ENCODE measurements around the gene ZNF177. TPM values are rescaled to one million over a fixed set of nuclear protein-coding genes. Genes with fewer than 3 reads are reported as not detected.

The ZNF177 gene
- total RNA-seq, 1 donor from 2014 or later = 0.98 TPM

GRCh38 chr19:9345005-9345404 lies 17.8 kb upstream of the ZNF177 start:
- Histone ChIP-seq H3K36me3 (peaks cover 11 to 82% of the 10 kb centered on the region in 2 donors), H3K4me1 (no peaks in the 10 kb centered on the region), H3K9me3 (peaks cover 84% of the 10 kb centered on the region), H3K4me3 (no peak overlapping the region), H3K27ac (no peak overlapping the region), H3K27me3 (no peaks in the 10 kb centered on the region)
- no peak for DNase-seq (ENCODE audit: extremely low spot score in 2 of 2)
- intact Hi-C loops (cut with DNase I) = no loop called here
- TF ChIP-seq CTCF (IDR thresholded peaks at IDR 0.05) (no peak), POLR2A (IDR thresholded peaks at IDR 0.05) (no peak), POLR2AphosphoS5 (IDR thresholded peaks at IDR 0.05; ENCODE audit: insufficient read depth in 1 of 2, low read depth in 1 of 2) (no peak)

DNA sequence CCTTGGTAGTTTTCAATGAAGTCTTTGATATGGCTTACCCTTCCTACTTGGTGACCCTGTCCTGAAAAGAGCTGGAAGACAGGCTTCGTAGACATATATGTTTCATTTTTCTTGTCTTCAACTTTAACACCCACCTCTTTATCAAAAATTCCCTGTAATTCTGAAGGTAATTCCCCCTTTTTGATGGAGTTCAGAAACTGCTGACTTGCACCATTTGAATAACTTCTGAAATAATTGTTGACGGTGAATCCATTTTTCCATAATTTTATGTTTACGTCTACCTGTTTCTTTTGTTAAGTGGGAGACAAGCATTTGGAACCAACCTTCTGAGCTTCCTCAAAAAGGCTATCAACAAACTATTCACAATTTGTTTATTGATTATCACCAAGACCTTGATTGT lies 14.6 kb upstream of the ZNF177 start:
- Histone ChIP-seq H3K27me3 (no peaks in the 10 kb centered on the region), H3K27ac (no peak overlapping the region), H3K4me3 (no peak overlapping the region), H3K4me1 (no peaks in the 10 kb centered on the region), H3K36me3 (peaks cover 3 to 58% of the 10 kb centered on the region in 2 donors), H3K9me3 (peaks cover 72% of the 10 kb centered on the region)
- intact Hi-C loops (cut with DNase I) = no loop called here
- no peak for TF ChIP-seq POLR2AphosphoS5 (IDR thresholded peaks at IDR 0.05; ENCODE audit: insufficient read depth in 1 of 2, low read depth in 1 of 2)
- no peak for TF ChIP-seq POLR2A (IDR thresholded peaks at IDR 0.05)
- TF ChIP-seq CTCF (IDR thresholded peaks at IDR 0.05) = no peak
- DNase-seq (ENCODE audit: extremely low spot score in 2 of 2) = no peak

GRCh38 chr19:9348671-9349070 lies 14.1 kb upstream of the ZNF177 start:
- Histone ChIP-seq H3K4me1 (no peaks in the 10 kb centered on the region), H3K27me3 (no peaks in the 10 kb centered on the region), H3K36me3 (peaks cover 1 to 54% of the 10 kb centered on the region in 2 donors), H3K4me3 (no peak overlapping the region), H3K9me3 (peaks cover 72% of the 10 kb centered on the region), H3K27ac (no peak overlapping the region)
- TF ChIP-seq CTCF (IDR thresholded peaks at IDR 0.05) (no peak), POLR2AphosphoS5 (IDR thresholded peaks at IDR 0.05; ENCODE audit: insufficient read depth in 1 of 2, low read depth in 1 of 2) (no peak), POLR2A (IDR thresholded peaks at IDR 0.05) (no peak)
- intact Hi-C loops (cut with DNase I) = no loop called here
- DNase-seq (ENCODE audit: extremely low spot score in 2 of 2) = no peak

DNA sequence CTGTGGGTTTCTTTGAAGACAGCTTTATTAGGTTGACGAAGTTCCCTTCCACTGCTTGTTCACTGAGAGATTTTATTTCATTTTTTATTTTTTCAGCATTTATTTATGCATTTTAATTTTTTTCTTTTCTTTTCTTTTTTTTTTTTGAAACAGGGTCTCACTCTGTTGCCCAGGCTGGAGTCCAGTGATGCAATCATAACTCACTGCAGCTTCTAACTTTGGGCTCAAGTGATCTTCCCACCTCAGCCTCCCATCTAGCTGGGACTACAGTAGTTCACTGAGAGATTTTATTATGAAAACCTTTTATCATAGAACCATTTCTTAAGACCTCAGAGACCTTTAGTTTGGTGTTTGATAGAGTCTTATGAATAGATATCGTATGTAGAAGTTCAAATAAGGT lies 10.3 kb upstream of the ZNF177 start:
- H3K27me3 ChIP-seq = no peaks in the 10 kb centered on the region
- H3K4me1 ChIP-seq = no peaks in the 10 kb centered on the region
- no peak overlapping the region for H3K27ac ChIP-seq
- peaks cover 0 to 32% of the 10 kb centered on the region in 2 donors for H3K36me3 ChIP-seq
- H3K9me3 ChIP-seq = peaks cover 63% of the 10 kb centered on the region
- DNase-seq (ENCODE audit: extremely low spot score in 2 of 2) = no peak
- no peak for TF ChIP-seq CTCF (IDR thresholded peaks at IDR 0.05)
- TF ChIP-seq POLR2A (IDR thresholded peaks at IDR 0.05) = no peak
- TF ChIP-seq POLR2AphosphoS5 (IDR thresholded peaks at IDR 0.05; ENCODE audit: insufficient read depth in 1 of 2, low read depth in 1 of 2) = no peak
- H3K4me3 ChIP-seq = no peak overlapping the region
- intact Hi-C loops (cut with DNase I) = no loop called here

DNA sequence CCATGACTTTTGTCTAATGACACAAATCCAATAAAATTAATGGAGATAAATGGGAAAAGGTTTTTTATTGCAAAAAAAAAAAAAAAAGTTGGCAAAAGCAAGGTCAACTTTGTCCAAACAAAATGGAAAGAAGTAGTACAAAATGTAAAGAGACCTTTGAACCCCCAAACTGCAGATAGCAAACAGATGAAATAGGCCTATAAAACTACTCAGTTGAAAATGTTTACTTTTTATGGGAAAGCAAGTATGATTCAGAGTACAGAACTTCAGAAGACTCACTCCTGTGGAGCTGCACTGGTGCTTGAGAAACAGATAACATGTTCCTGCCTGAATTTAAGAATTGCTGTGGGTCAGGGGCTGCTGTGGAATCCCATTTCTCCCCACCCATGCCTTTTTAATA lies 9.8 kb upstream of the ZNF177 start:
- intact Hi-C loops (cut with DNase I) = no loop called here
- Histone ChIP-seq H3K27ac (no peak overlapping the region), H3K36me3 (peaks cover 0 to 36% of the 10 kb centered on the region in 2 donors), H3K27me3 (no peaks in the 10 kb centered on the region), H3K4me3 (no peak overlapping the region), H3K4me1 (no peaks in the 10 kb centered on the region), H3K9me3 (peaks cover 62% of the 10 kb centered on the region)
- TF ChIP-seq POLR2A (IDR thresholded peaks at IDR 0.05) (no peak), CTCF (IDR thresholded peaks at IDR 0.05) (no peak), POLR2AphosphoS5 (IDR thresholded peaks at IDR 0.05; ENCODE audit: insufficient read depth in 1 of 2, low read depth in 1 of 2) (no peak)
- no peak for DNase-seq (ENCODE audit: extremely low spot score in 2 of 2)
